Keratinocyte (primary cell): Measurements from ENCODE around the gene ERGIC1. TPM values are rescaled to one million over a fixed set of nuclear protein-coding genes. Genes with fewer than 3 reads are reported as not detected.

Experiments
- DNase-seq: peaks from one replicate; pipeline ENCODE4 v3.0.0-alpha.2; 2011; ENCODE audit warnings: low read depth, missing footprints, low spot score
- FAIRE-seq: peaks from 2 replicates; lab custom pipeline; 2011; peaks lifted over from hg19 to GRCh38; lab: Jason Lieb, UNC
- H2AFZ ChIP-seq: 2 replicates; pipeline ENCODE4 v1.6.0; 2012; ENCODE audit warnings: low read length, control low read depth, inconsistent platforms; ENCODE audit not compliant: control insufficient read depth
- H3K27ac ChIP-seq: 2 replicates; pipeline ENCODE4 v1.5.1; 2011; ENCODE audit warnings: low read length; ENCODE audit not compliant: control insufficient read depth, insufficient read depth
- H3K27me3 ChIP-seq: 3 replicates; pipeline ENCODE4 v1.6.0; 2011; ENCODE audit warnings: low read length; ENCODE audit not compliant: control insufficient read depth, insufficient read depth; ENCODE audit errors: extremely low read depth
- H3K36me3 ChIP-seq, 2 experiments: 2 replicates in 1 of 2; 3 replicates in 1 of 2; pipeline ENCODE4 v1.5.1; 2011; ENCODE audit warnings: low read length in 2 of 2, mild to moderate bottlenecking in 1 of 2; ENCODE audit not compliant: control insufficient read depth in 2 of 2, insufficient read depth in 2 of 2; ENCODE audit errors: extremely low read depth in 1 of 2
- H3K4me1 ChIP-seq: 3 replicates; pipeline ENCODE4 v1.5.1; 2011; ENCODE audit warnings: low read length; ENCODE audit not compliant: control insufficient read depth, insufficient read depth; ENCODE audit errors: extremely low read depth
- H3K4me2 ChIP-seq: 3 replicates; pipeline ENCODE4 v1.6.0; 2011; ENCODE audit warnings: low read depth, low read length; ENCODE audit not compliant: control insufficient read depth, insufficient read depth; ENCODE audit errors: extremely low read depth
- H3K4me3 ChIP-seq, 3 experiments: fragments of 200-600 bp in 1 of 3; sonication (generic) in 1 of 3; 2 replicates in 2 of 3; 3 replicates in 1 of 3; pipeline ENCODE4 v1.5.1; 2011 to 2016; ENCODE audit warnings: low read length in 3 of 3, mild to moderate bottlenecking in 3 of 3, control low read depth in 2 of 3, inconsistent platforms in 1 of 3, low read depth in 1 of 3, mixed read lengths in 1 of 3, mixed run types in 1 of 3, moderate library complexity in 1 of 3; ENCODE audit not compliant: control insufficient read depth in 2 of 3, insufficient read depth in 2 of 3; ENCODE audit errors: extremely low read depth in 1 of 3
- H3K79me2 ChIP-seq: 2 replicates; pipeline ENCODE4 v1.6.0; 2012; ENCODE audit warnings: low read length; ENCODE audit not compliant: control insufficient read depth, insufficient read depth
- H3K9ac ChIP-seq: 3 replicates; pipeline ENCODE4 v1.6.0; 2011; ENCODE audit warnings: low read length; ENCODE audit not compliant: control insufficient read depth, insufficient read depth; ENCODE audit errors: extremely low read depth
- H3K9me1 ChIP-seq: 3 replicates; pipeline ENCODE4 v1.6.0; 2011; ENCODE audit warnings: low read length; ENCODE audit not compliant: control insufficient read depth, insufficient read depth; ENCODE audit errors: extremely low read depth
- H3K9me3 ChIP-seq: 2 replicates; pipeline ENCODE4 v1.5.1; 2012; ENCODE audit warnings: low read depth, low read length; ENCODE audit not compliant: control insufficient read depth
- H4K20me1 ChIP-seq: 3 replicates; pipeline ENCODE4 v1.6.0; 2011; ENCODE audit warnings: low read length; ENCODE audit not compliant: control insufficient read depth, insufficient read depth; ENCODE audit errors: extremely low read depth
- CTCF ChIP-seq, 3 experiments: IDR thresholded peaks in 1 of 3; conservative IDR thresholded peaks in 1 of 3; optimal IDR thresholded peaks in 1 of 3; 2 replicates in 2 of 3; 3 replicates in 1 of 3; pipeline versions ENCODE3 to v1.5.1; 2011; ENCODE audit warnings: low read length in 3 of 3, mild to moderate bottlenecking in 3 of 3, moderate library complexity in 2 of 3, control low read depth in 1 of 3, inconsistent platforms in 1 of 3; ENCODE audit not compliant: insufficient read depth in 2 of 3; ENCODE audit errors: extremely low read depth in 1 of 3
- EZH2 ChIP-seq: IDR thresholded peaks from one replicate; pipeline ENCODE4 v1.6.1; 2012; ENCODE audit warnings: inconsistent platforms, mild to moderate bottlenecking, low read length, moderate library complexity
- dilution Hi-C: fragments of 300-500 bp; cut with MboI; formaldehyde crosslinking; loops from one replicate; pipeline ENCODE4 v1.7.0; 2020; ENCODE audit warnings: low sequenced_read_pairs; ENCODE audit not compliant: extremely low pct_ligation_motif_present
- polyA plus RNA-seq, 5 experiments: library from polyadenylated mRNA; depleted of rRNA in 3 of 5; stranded (reverse) in 3 of 5; stranded (forward) in 1 of 5; unstranded in 1 of 5; fragments of >200 nt; gene quantifications; 1 replicate in 1 of 5; 2 replicates in 3 of 5; 3 replicates in 1 of 5; pipeline versions ENCODE4 v1.2.1 to v1.2.3, GENCODE V29; 2011 to 2012; ENCODE audit warnings: missing spikeins in 2 of 5, low read depth in 1 of 5, low replicate concordance in 1 of 5

The ERGIC1 gene
- polyA plus RNA-seq, 1 donor (not counting 4 experiments of a cell fraction or from before 2014, with no cell fraction given) = 93.4 TPM

- no peak overlapping the region for H3K4me2 ChIP-seq
- FAIRE-seq = no peak
- peaks cover 16% of the 10 kb centered on the region for H3K4me1 ChIP-seq
- H3K36me3 ChIP-seq = peaks cover 6 to 12% of the 10 kb centered on the region in 2 experiments
- no peak overlapping the region for H3K9ac ChIP-seq
- no peaks in the 10 kb centered on the region for H3K9me1 ChIP-seq
- no peaks in the 10 kb centered on the region for H3K9me3 ChIP-seq
- peaks cover 34% of the 10 kb centered on the region for H3K79me2 ChIP-seq
- no peak for DNase-seq
- dilution Hi-C loops = no loop called here
- H3K4me3 ChIP-seq = no peak overlapping the region
- no peak overlapping the region for H2AFZ ChIP-seq
- no peak overlapping the region for H3K27ac ChIP-seq
- no peaks in the 10 kb centered on the region for H4K20me1 ChIP-seq
- H3K27me3 ChIP-seq = no peaks in the 10 kb centered on the region
- no peak for TF ChIP-seq CTCF (optimal IDR thresholded peaks at IDR 0.05 in 1 of 3, IDR thresholded peaks at IDR 0.05 in 1 of 3, conservative IDR thresholded peaks at IDR 0.05 in 1 of 3; ENCODE audit: extremely low read depth in 1 of 3, insufficient read depth in 2 of 3, low read length in 3 of 3)
- TF ChIP-seq EZH2 = no peak
These were observed 19.4 kb downstream of the ERGIC1 start for GRCh38 chr5:172853355-172853975.

DNA sequence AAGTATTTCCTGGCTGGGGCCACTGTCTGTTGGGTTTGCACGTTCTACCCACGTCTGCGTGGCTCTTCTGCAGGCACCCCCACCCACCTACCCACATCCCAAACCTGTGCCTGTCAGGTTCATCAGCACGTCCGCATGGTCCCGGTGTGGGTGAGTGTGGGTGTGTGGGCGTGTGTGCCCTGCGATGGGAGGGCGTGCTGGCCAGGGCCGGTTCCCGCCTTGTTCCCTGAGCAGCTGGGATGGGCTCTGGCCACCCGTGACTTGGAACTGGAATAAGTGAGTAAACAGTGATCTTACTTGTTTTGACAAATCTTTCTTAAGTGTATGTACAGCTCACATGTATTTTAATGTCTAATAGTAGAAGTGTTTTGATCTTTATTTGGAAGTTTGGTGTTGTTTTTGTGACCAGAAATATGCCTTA is 20.4 kb downstream of the ERGIC1 start:
- no peak overlapping the region for H3K27ac ChIP-seq

More for the DNA sequence above, 20.4 kb downstream of the ERGIC1 start:
- Histone ChIP-seq H3K4me1 (peaks cover 16% of the 10 kb centered on the region), H4K20me1 (no peaks in the 10 kb centered on the region), H3K9me1 (no peaks in the 10 kb centered on the region), H2AFZ (no peak overlapping the region), H3K79me2 (peaks cover 37% of the 10 kb centered on the region), H3K9ac (no peak overlapping the region), H3K36me3 (peaks cover 6 to 12% of the 10 kb centered on the region in 2 experiments), H3K4me3 (no peak overlapping the region), H3K4me2 (no peak overlapping the region), H3K27me3 (no peaks in the 10 kb centered on the region), H3K9me3 (no peaks in the 10 kb centered on the region)
- dilution Hi-C loops = no loop called here
- DNase-seq (no peak), FAIRE-seq (no peak)
- TF ChIP-seq EZH2 (no peak), CTCF (optimal IDR thresholded peaks at IDR 0.05 in 1 of 3, IDR thresholded peaks at IDR 0.05 in 1 of 3, conservative IDR thresholded peaks at IDR 0.05 in 1 of 3; ENCODE audit: extremely low read depth in 1 of 3, insufficient read depth in 2 of 3, low read length in 3 of 3) (no peak)
